ENCODE results near the gene ZNF366. TPM values are rescaled to one million over a fixed set of nuclear protein-coding genes. Genes with fewer than 3 reads are reported as not detected.

Gene ZNF366
- total and polyA plus RNA-seq, 2 experiments from 2014 or later = 2.5 TPM; not detected in 1

- H3K9me3 ChIP-seq (ENCODE audit: low read depth) = no peaks in the 10 kb centered on the region
- H3K36me3 ChIP-seq (replicated peaks; ENCODE audit: insufficient read depth, low read depth) = no peaks in the 10 kb centered on the region
- H2AFZ ChIP-seq = no peak overlapping the region
- no peak for TF ChIP-seq CTCF (IDR thresholded peaks at IDR 0.05; ENCODE audit: poor library complexity)
- TF ChIP-seq EZH2phosphoT487 (IDR thresholded peaks at IDR 0.05; ENCODE audit: low read depth, severe bottlenecking, unreplicated experiment) = no peak
- no peak for TF ChIP-seq EZH2 (IDR thresholded peaks at IDR 0.05; ENCODE audit: borderline replicate concordance)
- no peaks in the 10 kb centered on the region for H3K27me3 ChIP-seq
- 47% methylated on average over 1 of the region's 1 CpG for WGBS (ENCODE audit: low lambda C conversion rate, missing lambda C conversion rate)
- no peak overlapping the region for H3K4me3 ChIP-seq
- no peak overlapping the region for H3K27ac ChIP-seq
- no peaks in the 10 kb centered on the region for H3K9me2 ChIP-seq (replicated peaks; ENCODE audit: insufficient read depth)
- no peak overlapping the region for H3K4me2 ChIP-seq
- no peak for DNase-seq (ENCODE audit: low spot score)
- H4K20me1 ChIP-seq (ENCODE audit: insufficient read depth, poor library complexity, severe bottlenecking) = no peaks in the 10 kb centered on the region
- H3K4me1 ChIP-seq (ENCODE audit: insufficient read depth) = no peaks in the 10 kb centered on the region
- no peaks in the 10 kb centered on the region for H3K79me2 ChIP-seq
These were observed 33.1 kb downstream of the ZNF366 start for GRCh38 chr5:72474046-72474500.

DNA sequence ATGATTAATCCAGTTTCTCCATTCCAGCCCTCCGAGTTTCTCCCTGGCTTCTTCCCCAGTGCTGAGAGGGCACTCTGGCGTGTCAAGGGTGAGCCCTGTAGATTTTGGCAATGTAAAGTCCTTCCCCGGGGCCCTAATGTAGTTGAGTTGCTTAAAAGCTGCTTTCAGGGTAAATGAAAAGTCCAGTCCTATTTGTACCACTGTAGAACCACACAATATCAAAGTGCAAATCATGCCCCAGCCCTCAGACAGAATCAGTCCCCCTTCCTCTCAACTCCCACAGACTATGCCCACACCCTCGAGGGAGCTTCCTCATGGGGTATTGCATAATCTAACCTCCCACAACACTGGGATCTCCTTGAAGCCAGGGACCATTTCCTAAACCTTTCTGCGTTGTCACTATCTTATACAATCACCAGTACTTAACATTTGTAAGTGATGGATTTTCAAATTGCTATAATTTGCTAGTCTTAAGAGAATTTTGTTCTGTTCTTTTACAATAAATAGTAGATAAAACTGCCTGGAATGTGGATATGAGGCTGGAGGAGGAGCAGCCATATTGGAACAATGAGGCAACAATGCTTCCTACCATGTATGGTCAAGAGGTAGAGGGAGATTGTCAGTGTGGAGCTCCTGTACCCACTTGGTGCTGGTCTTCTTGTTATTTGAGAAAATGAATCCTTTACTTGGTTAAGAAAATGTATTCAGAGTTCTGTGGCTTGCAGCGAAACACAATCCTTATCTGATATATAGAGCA, 34.4 kb downstream of the ZNF366 start:
- no peak for TF ChIP-seq EZH2 (IDR thresholded peaks at IDR 0.05; ENCODE audit: borderline replicate concordance)
- TF ChIP-seq CTCF (IDR thresholded peaks at IDR 0.05; ENCODE audit: poor library complexity) = no peak
- TF ChIP-seq EZH2phosphoT487 (IDR thresholded peaks at IDR 0.05; ENCODE audit: low read depth, severe bottlenecking, unreplicated experiment) = no peak
- no peaks in the 10 kb centered on the region for H3K79me2 ChIP-seq
- H3K27me3 ChIP-seq = no peaks in the 10 kb centered on the region
- H4K20me1 ChIP-seq (ENCODE audit: insufficient read depth, poor library complexity, severe bottlenecking) = no peaks in the 10 kb centered on the region
- no peaks in the 10 kb centered on the region for H3K9me3 ChIP-seq (ENCODE audit: low read depth)
- DNase-seq (ENCODE audit: low spot score) = no peak
- H3K4me2 ChIP-seq = no peak overlapping the region
- H3K9me2 ChIP-seq (replicated peaks; ENCODE audit: insufficient read depth) = no peaks in the 10 kb centered on the region
- H3K4me1 ChIP-seq (ENCODE audit: insufficient read depth) = no peaks in the 10 kb centered on the region
- 89% methylated on average over 6 of the region's 6 CpGs for WGBS (ENCODE audit: low lambda C conversion rate, missing lambda C conversion rate)
- no peak overlapping the region for H2AFZ ChIP-seq
- no peak overlapping the region for H3K4me3 ChIP-seq
- H3K27ac ChIP-seq = no peak overlapping the region
- H3K36me3 ChIP-seq (replicated peaks; ENCODE audit: insufficient read depth, low read depth) = no peaks in the 10 kb centered on the region

DNA sequence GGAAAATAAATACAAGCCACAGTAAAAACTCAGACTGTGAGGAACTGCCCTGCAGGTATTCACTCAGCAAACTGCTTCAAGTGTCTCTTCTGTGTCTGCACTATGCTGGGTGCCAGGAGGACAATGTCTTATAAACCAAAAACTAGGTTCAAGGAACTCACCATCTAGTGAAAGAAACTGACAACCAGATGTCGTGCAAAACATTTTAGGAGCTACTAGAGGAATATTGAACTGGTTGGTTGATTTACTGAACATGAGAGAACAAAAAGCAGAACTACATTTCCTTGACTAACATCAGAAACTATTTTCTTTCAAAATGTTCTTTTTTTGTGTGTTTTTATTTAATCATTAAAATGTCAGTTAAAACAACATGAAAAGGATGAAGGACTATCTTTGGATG, 35.2 kb downstream of the ZNF366 start:
- Histone ChIP-seq H3K9me3 (ENCODE audit: low read depth) (no peaks in the 10 kb centered on the region), H3K79me2 (no peaks in the 10 kb centered on the region), H4K20me1 (ENCODE audit: insufficient read depth, poor library complexity, severe bottlenecking) (no peaks in the 10 kb centered on the region), H3K36me3 (replicated peaks; ENCODE audit: insufficient read depth, low read depth) (no peaks in the 10 kb centered on the region), H3K4me3 (no peak overlapping the region), H3K27me3 (no peaks in the 10 kb centered on the region), H3K27ac (no peak overlapping the region), H2AFZ (no peak overlapping the region), H3K4me1 (ENCODE audit: insufficient read depth) (no peaks in the 10 kb centered on the region), H3K9me2 (replicated peaks; ENCODE audit: insufficient read depth) (no peaks in the 10 kb centered on the region), H3K4me2 (no peak overlapping the region)
- no peak for TF ChIP-seq EZH2 (IDR thresholded peaks at IDR 0.05; ENCODE audit: borderline replicate concordance)
- TF ChIP-seq CTCF (IDR thresholded peaks at IDR 0.05; ENCODE audit: poor library complexity) = no peak
- TF ChIP-seq EZH2phosphoT487 (IDR thresholded peaks at IDR 0.05; ENCODE audit: low read depth, severe bottlenecking, unreplicated experiment) = no peak
- WGBS (ENCODE audit: low lambda C conversion rate, missing lambda C conversion rate) = 91% methylated on average over 1 of the region's 1 CpG
- DNase-seq (ENCODE audit: low spot score) = no peak
